HG02852 (cell line): ENCODE measurements around the gene HOMER3.
"Not testable (repeated sequence)": the region's sequence is repeated elsewhere in the genome, so short reads cannot be mapped to it uniquely, and the experiment has no call there.

ENCODE experiments used
- ATAC-seq: cut with Tn5 transposase; IDR thresholded peaks from one replicate; pipeline ENCODE4 v1.9.1; 2021; ENCODE audit warnings: mild to moderate bottlenecking, moderate library complexity; ENCODE audit not compliant: unreplicated experiment

HOMER3 gene

GRCh38 chr19:18954094-18954493 lies 13.1 kb upstream of the HOMER3 start:
- ATAC-seq = no peak

- ATAC-seq = not testable (repeated sequence)
These were observed 11.5 kb upstream of the HOMER3 start for GRCh38 chr19:18952364-18953003.

GRCh38 chr19:18951721-18952281 lies 10.8 kb upstream of the HOMER3 start:
- ATAC-seq = no peak

- no peak for ATAC-seq
These were observed 8.8 kb upstream of the HOMER3 start for GRCh38 chr19:18949858-18950257.

GRCh38 chr19:18948976-18949356 lies 7.9 kb upstream of the HOMER3 start:
- no peak for ATAC-seq

- no peak for ATAC-seq
These were observed 7.3 kb upstream of the HOMER3 start for GRCh38 chr19:18948075-18948975.

- no peak for ATAC-seq
These were observed 5.9 kb upstream of the HOMER3 start for GRCh38 chr19:18946918-18947317.

- no peak for ATAC-seq
These were observed 5.3 kb upstream of the HOMER3 start for GRCh38 chr19:18946335-18946734.

- no peak for ATAC-seq
These were observed 4.3 kb upstream of the HOMER3 start for GRCh38 chr19:18945297-18945696.

- no peak for ATAC-seq
These were observed 2.4 kb upstream of the HOMER3 start for GRCh38 chr19:18943465-18943864.

- ATAC-seq = no peak
These were observed 1.7 kb upstream of the HOMER3 start for GRCh38 chr19:18942692-18943091.

GRCh38 chr19:18941628-18942354 lies 774 bp upstream of the HOMER3 start:
- ATAC-seq = no peak

- ATAC-seq = no peak
These were observed 872 bp downstream of the HOMER3 start for GRCh38 chr19:18939922-18940768.

- no peak for ATAC-seq
These were observed 1.9 kb downstream of the HOMER3 start for GRCh38 chr19:18939163-18939562.

GRCh38 chr19:18933297-18933696 lies 7.7 kb downstream of the HOMER3 start:
- ATAC-seq = no peak

- ATAC-seq = no peak
These were observed 8.7 kb downstream of the HOMER3 start for GRCh38 chr19:18932216-18932841.

GRCh38 chr19:18931316-18932162 lies 9.5 kb downstream of the HOMER3 start:
- ATAC-seq = no peak

GRCh38 chr19:18929311-18929710 lies 11.7 kb downstream of the HOMER3 start:
- no peak for ATAC-seq
